Measurements from ENCODE around the gene DNM2.

DNM2 gene

DNA sequence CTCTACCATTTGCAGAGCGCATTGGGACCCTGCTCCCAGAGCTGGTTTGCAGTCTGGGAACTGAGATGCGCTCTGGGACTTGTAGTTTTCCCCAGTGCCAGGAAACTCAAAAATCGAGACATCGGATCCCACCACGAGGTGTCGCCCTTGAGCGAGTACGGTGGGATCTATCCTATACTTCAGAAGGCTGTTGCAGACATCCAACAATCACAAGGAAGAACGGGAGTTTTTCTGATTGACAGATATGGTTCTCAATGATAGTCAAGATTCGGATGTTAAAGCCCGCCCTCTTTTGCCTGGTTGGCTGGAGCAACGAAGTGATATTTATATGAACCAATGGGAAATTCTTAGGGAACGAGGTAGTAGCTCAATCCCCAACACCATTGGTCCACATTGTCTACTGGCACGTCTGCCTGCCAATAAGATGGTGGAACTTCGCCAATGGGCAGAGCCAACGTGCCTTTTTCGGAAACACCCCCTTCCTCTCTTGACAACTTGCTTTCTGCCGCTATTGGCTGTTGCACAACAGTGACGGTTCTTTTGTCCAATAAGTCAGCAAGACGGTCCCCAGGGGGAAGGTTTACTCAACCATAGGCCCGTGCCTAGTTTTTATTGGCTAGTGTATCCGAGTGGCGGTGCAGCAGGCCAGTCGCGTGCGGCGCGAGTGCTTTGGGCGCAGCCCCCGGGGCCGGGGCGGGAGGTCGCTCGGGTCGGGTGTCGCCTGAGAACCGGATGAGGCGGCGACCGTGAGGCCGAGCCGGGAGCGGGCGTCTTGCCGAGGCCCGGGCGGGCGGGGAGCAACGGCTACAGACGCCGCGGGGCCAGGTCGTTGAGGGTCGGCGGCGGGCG is at the start of gene DNM2:
Gene DNM2, plus strand, starts transcription at position 724 of the 849 bp plus-strand sequence. CDS start 164 bp downstream, outside the sequence.
- ChIA-PET CTCF (interaction anchor here (0.6 to 3.8 kb wide), 38 partner anchors 10 to 797 kb away, joined by 3 to 47 read pairs (median 4); partner anchors contain the start of genes QTRT1 and TMED1), POLR2A (interaction anchor here (0.6 to 3.6 kb wide), 14 partner anchors 11 to 300 kb away, joined by 3 to 39 read pairs (median 4); partner anchors contain the start of genes QTRT1 and TMED1)
- Histone ChIP-seq H3K9me3 (ENCODE audit: control insufficient read depth, insufficient read depth, low read depth, low read length) (no peaks in the 10 kb centered on the region), H3K27ac (ENCODE audit: extremely low read depth, low read depth, low read length) (peak within 1 kb of the TSS; percentile 78), H3K4me1 (ENCODE audit: control insufficient read depth, insufficient read depth, low read length) (no peaks in the 10 kb centered on the region), H3K36me3 (ENCODE audit: control insufficient read depth in 2 of 2, insufficient read depth in 1 of 2, low read length in 2 of 2) (peaks cover 0 to 34% of the 10 kb centered on the region in 2 experiments; a peak in 2 of 3 replicates), H3K4me3 (ENCODE audit: low read depth, low read length) (peak within 1 kb of the TSS; percentile 97)
- no peak; the same call in 1 of the 2 replicates for TF ChIP-seq ZBTB8A (tag by site-specific recombination; IDR thresholded peaks at IDR 0.05)
- peak; percentile 28 for TF ChIP-seq SETDB1 (IDR thresholded peaks at IDR 0.05; ENCODE audit: insufficient read length, low read length)
- no peak for TF ChIP-seq ZNF529 (tag by site-specific recombination; IDR thresholded peaks at IDR 0.05; ENCODE audit: insufficient replicate concordance)
- peak; percentile 82 for TF ChIP-seq ZNF341 (tag by site-specific recombination; IDR thresholded peaks at IDR 0.05; ENCODE audit: low read depth)
- peak; percentile 99 for TF ChIP-seq ZNF76 (tag by site-specific recombination; IDR thresholded peaks at IDR 0.05; ENCODE audit: borderline replicate concordance, low read depth)
- no peak for TF ChIP-seq ZNF121 (tag by site-specific recombination; IDR thresholded peaks at IDR 0.05)
- no peak for TF ChIP-seq ZNF114 (tag by site-specific recombination; IDR thresholded peaks at IDR 0.05)
- TF ChIP-seq ZNF521 (tag by site-specific recombination; IDR thresholded peaks at IDR 0.05) = no peak
- TF ChIP-seq ZNF350 (tag by site-specific recombination; IDR thresholded peaks at IDR 0.05) = no peak
- no peak for TF ChIP-seq ZNF549 (tag by site-specific recombination; IDR thresholded peaks at IDR 0.05)
- 0 out of 2 replicates have a peak, but pooled peaks have one; percentile 18 for TF ChIP-seq ZNF24 (tag by site-specific recombination; IDR thresholded peaks at IDR 0.05)
- no peak for TF ChIP-seq ZNF707 (tag by site-specific recombination; IDR thresholded peaks at IDR 0.05)
- no peak for TF ChIP-seq ZNF792 (tag by site-specific recombination; IDR thresholded peaks at IDR 0.05)
- peak; percentile 79 for TF ChIP-seq GLIS1 (tag by site-specific recombination; IDR thresholded peaks at IDR 0.05)
- TF ChIP-seq ZNF394 (tag by site-specific recombination; IDR thresholded peaks at IDR 0.05; ENCODE audit: borderline replicate concordance) = no peak; the same call in 1 of the 2 replicates
- peak; percentile 98 for TF ChIP-seq SP3 (tag by site-specific recombination; IDR thresholded peaks at IDR 0.05)
- 0 out of 2 replicates have a peak, but pooled peaks have one; percentile 54 for TF ChIP-seq ZNF621 (tag by site-specific recombination; IDR thresholded peaks at IDR 0.05)
- TF ChIP-seq KLF1 (tag by site-specific recombination; IDR thresholded peaks at IDR 0.05) = 0 out of 2 replicates have a peak, but pooled peaks have one; percentile 10
- TF ChIP-seq, protein P1, sequence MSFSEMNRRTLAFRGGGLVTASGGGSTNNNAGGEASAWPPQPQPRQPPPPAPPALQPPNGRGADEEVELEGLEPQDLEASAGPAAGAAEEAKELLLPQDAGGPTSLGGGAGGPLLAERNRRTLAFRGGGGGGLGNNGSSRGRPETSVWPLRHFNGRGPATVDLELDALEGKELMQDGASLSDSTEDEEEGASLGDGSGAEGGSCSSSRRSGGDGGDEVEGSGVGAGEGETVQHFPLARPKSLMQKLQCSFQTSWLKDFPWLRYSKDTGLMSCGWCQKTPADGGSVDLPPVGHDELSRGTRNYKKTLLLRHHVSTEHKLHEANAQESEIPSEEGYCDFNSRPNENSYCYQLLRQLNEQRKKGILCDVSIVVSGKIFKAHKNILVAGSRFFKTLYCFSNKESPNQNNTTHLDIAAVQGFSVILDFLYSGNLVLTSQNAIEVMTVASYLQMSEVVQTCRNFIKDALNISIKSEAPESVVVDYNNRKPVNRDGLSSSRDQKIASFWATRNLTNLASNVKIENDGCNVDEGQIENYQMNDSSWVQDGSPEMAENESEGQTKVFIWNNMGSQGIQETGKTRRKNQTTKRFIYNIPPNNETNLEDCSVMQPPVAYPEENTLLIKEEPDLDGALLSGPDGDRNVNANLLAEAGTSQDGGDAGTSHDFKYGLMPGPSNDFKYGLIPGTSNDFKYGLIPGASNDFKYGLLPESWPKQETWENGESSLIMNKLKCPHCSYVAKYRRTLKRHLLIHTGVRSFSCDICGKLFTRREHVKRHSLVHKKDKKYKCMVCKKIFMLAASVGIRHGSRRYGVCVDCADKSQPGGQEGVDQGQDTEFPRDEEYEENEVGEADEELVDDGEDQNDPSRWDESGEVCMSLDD (tag by site-specific recombination; IDR thresholded peaks at IDR 0.05) = no peak
- peak; percentile 94 for TF ChIP-seq ZNF654 (tag by site-specific recombination; IDR thresholded peaks at IDR 0.05; ENCODE audit: low read depth)
- peak; percentile 83 for TF ChIP-seq ZNF335 (tag by site-specific recombination; conservative IDR thresholded peaks at IDR 0.05)
- TF ChIP-seq ZNF596 (tag by site-specific recombination; IDR thresholded peaks at IDR 0.05) = no peak
- TF ChIP-seq SP7 (tag by site-specific recombination; IDR thresholded peaks at IDR 0.05) = peak; percentile 11; the same call in 1 of the 2 replicates
- TF ChIP-seq ZNF626 (tag by site-specific recombination; IDR thresholded peaks at IDR 0.05) = no peak
- TF ChIP-seq ZNF660 (tag by site-specific recombination; IDR thresholded peaks at IDR 0.05) = peak; percentile 60; the same call in 1 of the 2 replicates
- no peak for TF ChIP-seq ZNF280C (tag by site-specific recombination; IDR thresholded peaks at IDR 0.05)
- TF ChIP-seq, protein P2, sequence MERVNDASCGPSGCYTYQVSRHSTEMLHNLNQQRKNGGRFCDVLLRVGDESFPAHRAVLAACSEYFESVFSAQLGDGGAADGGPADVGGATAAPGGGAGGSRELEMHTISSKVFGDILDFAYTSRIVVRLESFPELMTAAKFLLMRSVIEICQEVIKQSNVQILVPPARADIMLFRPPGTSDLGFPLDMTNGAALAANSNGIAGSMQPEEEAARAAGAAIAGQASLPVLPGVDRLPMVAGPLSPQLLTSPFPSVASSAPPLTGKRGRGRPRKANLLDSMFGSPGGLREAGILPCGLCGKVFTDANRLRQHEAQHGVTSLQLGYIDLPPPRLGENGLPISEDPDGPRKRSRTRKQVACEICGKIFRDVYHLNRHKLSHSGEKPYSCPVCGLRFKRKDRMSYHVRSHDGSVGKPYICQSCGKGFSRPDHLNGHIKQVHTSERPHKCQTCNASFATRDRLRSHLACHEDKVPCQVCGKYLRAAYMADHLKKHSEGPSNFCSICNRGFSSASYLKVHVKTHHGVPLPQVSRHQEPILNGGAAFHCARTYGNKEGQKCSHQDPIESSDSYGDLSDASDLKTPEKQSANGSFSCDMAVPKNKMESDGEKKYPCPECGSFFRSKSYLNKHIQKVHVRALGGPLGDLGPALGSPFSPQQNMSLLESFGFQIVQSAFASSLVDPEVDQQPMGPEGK (tag by site-specific recombination; IDR thresholded peaks at IDR 0.05) = peak; percentile 75
- no peak for TF ChIP-seq ZNF530 (tag by site-specific recombination; IDR thresholded peaks at IDR 0.05; ENCODE audit: low read depth)
- peak; percentile 58; the same call in 1 of the 2 replicates for TF ChIP-seq ZNF10 (tag by site-specific recombination; IDR thresholded peaks at IDR 0.05)
- TF ChIP-seq ZNF19 (tag by site-specific recombination; IDR thresholded peaks at IDR 0.05; ENCODE audit: low read depth) = no peak
